Fibroblast of villous mesenchyme (primary cell): ENCODE results near the gene SMOC1. TPM values are rescaled to one million over a fixed set of nuclear protein-coding genes. Genes with fewer than 3 reads are reported as not detected.

ENCODE experiments used
- DNase-seq: peaks from one replicate; pipeline ENCODE4 v3.0.0-alpha.2; 2010; ENCODE audit warnings: low read depth
- H3K4me3 ChIP-seq: 2 replicates; pipeline ENCODE4 v1.5.1; 2011; ENCODE audit warnings: low read depth, mild to moderate bottlenecking, low read length
- total RNA-seq: library from RNA; depleted of rRNA; stranded (reverse); fragments of >200 nt; gene quantifications from 2 replicates; pipeline ENCODE4 v1.2.3, GENCODE V29; 2012
- TF ChIP-seq, protein P1 (sequence below): IDR thresholded peaks from 2 replicates; pipeline ENCODE4 v1.5.1; 2012; ENCODE audit warnings: low read depth, mild to moderate bottlenecking, low read length; ENCODE audit not compliant: insufficient read depth

The SMOC1 gene
- total RNA-seq, 1 donor = not detected

DNA sequence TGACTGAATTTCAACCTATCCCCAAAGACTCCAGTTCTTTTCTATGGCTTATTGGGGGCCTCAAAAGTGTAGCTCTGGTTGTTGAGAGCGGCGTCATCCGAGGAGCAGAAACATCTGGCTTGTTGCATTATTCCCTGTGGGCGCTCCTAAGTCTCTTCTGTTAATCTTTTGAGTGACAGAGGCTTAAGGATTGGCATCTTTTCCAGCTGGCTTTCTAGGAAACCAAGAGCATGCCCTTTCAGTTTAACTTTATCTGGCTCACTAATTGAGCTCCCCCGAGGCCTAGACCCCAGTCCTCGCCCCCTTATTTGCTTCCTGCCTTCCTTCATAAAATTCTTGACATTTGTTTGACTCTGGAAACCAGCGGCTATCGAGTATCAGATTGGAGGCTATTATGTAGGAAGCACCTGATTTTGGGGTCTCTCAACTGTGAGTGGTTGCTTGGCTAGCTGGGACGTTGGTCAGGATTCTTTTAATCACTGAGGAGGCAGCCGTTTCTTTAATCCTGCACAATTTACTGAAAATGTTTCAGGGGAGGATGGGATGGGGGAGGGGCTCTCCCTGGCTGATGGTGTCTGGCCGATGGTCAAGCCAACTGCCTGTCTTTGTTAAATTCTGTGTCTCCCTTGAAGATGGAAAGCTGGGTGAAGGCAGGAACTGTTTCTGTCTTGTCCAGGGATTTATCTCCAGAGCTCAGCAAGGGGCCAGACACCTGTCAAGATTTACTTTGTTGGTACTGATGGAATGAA is 3.1 kb downstream of the SMOC1 start:
- DNase-seq = no peak
- no peak overlapping the region for H3K4me3 ChIP-seq

DNA sequence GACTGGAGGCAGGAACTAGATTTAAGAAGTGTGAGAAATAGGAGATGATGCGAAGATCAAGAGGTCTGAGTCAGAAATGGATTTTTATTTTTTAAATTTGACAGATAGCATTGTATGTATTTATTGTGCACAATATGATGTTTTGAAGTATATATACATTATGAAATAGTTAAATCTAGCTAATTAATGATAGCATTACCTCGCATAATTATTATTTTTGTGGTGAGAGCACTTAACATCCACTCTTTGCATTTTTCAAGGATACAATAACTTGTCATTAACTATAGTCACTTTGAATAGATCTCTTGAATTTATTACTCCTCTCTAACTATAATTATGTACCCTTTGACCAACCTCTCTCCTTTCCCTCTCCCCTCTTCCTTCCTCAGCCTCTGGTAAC is 3.7 kb downstream of the SMOC1 start:
- TF ChIP-seq, protein P1, sequence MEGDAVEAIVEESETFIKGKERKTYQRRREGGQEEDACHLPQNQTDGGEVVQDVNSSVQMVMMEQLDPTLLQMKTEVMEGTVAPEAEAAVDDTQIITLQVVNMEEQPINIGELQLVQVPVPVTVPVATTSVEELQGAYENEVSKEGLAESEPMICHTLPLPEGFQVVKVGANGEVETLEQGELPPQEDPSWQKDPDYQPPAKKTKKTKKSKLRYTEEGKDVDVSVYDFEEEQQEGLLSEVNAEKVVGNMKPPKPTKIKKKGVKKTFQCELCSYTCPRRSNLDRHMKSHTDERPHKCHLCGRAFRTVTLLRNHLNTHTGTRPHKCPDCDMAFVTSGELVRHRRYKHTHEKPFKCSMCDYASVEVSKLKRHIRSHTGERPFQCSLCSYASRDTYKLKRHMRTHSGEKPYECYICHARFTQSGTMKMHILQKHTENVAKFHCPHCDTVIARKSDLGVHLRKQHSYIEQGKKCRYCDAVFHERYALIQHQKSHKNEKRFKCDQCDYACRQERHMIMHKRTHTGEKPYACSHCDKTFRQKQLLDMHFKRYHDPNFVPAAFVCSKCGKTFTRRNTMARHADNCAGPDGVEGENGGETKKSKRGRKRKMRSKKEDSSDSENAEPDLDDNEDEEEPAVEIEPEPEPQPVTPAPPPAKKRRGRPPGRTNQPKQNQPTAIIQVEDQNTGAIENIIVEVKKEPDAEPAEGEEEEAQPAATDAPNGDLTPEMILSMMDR = no peak
- DNase-seq = no peak

More for the DNA sequence above, 3.1 kb downstream of the SMOC1 start:
- TF ChIP-seq, protein P1 = no peak

DNA sequence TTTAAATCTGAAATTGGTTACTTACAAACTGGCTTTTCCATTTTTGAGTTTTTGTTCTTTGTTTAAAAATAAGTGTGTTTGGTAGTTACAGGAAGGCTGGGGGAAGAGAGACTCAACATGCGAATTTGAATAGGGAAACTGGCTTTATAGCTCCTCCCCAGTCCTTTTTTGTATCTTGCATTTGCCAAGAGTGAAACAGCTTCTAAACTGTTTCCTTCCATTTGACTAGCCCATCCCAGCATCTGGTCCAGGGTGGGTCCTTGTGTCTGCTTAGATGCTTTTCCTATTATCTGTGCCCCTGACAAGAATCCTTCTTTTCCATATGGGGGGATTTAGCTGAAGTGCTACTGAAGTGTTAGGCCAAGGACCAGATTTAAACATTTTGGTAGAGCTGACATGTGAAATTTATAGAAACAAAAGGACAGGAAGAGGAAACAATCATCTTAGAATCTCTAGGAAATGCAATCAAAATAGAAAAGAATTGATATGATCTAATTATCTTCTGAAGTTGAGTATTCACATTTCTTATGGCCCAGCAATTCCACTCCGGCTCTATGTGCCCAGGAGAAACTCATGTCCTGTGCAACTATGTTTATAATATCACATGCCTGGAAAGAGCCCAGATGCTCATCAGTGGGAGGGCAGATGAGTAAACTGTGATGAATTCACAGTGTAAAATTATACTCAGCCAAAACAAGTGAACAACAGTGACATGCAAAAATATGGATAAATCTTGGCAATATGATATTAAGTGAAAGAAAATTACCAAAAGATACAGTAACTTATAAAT is 7.4 kb downstream of the SMOC1 start:
- TF ChIP-seq, protein P1 = no peak
- DNase-seq = no peak

More for the DNA sequence above, 3.7 kb downstream of the SMOC1 start:
- no peak overlapping the region for H3K4me3 ChIP-seq

DNA sequence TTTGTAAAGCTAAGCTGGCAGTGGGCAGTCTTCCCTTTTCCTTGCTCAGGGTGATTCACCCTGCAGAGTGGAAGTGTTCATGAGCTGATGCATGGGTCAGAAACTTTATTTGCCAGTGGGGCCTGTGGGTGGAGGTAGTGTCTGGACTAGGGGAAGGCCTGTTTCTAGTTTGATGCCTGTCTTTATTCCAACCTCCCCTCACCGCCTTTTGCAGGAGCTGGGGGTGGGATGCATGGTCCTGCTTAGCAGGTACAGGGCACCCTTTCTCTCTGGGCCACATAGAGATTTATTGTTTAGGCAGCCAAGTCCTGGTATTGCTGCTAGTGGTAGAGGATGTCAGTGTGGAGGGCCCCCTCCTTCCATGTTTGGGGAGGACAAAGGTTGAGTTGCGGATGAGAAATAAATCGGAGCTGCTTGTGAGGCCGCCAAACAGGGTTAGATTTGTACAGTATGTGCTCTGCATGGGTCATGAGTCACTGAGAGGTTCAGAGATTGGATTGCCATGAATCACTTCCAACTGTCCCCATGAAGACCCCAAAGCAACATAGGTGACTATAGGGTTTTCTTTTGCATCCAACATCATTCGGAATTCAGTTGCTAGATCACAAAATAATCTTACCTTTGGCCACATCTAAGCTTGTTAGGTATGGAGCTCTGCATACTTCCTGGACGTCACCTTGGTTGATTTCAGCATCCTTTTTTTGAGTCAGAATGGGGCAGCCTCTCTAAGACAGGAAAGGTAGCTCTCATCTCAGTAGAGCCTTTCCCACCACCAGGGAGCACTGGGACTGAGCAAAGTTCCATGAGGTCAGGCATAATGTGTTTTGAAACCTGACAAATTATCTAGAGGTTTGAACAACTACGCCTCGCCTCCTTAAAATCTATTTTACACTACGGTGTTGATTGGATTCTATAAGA is 8.8 kb downstream of the SMOC1 start:
- TF ChIP-seq, protein P1 = no peak
- H3K4me3 ChIP-seq = no peak overlapping the region
- no peak for DNase-seq

More for the DNA sequence above, 7.4 kb downstream of the SMOC1 start:
- no peak overlapping the region for H3K4me3 ChIP-seq

DNA sequence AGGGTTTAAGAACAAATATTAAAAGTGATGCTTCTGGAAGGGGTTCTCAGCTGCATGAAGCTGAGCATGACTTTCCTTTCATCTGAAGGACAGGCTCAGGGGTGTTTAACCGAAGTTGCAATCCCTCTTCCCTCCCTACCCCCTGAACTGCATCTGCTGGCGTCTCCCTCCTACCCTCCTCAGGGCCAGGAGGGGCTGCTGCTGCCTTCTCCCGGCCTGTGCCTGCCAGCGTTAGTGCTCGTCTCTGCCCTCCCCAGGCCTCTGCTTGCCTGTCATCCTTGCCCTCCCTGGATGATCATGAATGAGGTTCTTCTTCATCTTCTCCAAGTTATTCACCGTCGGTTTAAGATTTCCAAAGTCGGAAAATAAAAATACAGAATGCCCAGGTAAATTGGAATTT is 12.2 kb downstream of the SMOC1 start:
- no peak for DNase-seq
- TF ChIP-seq, protein P1 = no peak
- H3K4me3 ChIP-seq = no peak overlapping the region

DNA sequence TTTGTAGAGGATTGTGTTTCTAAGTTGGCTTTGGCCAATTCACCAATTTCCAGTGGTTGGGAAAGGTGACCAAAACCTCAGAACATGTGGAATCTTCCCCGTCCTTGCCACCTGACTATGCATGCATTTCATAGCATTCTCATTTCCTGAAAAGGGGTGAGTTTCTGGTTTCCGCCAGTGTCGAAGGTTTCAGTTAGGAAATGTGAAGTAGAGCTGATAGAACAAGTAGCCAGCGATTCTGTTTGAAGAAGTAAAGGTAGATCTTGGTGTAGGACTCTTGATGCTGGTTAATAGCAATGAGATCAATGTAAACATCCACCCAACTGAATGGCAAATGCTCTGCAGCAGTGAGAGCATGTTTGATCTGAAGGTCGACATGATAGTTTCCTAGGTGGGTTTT is 15.9 kb downstream of the SMOC1 start:
- TF ChIP-seq, protein P1 = no peak
- H3K4me3 ChIP-seq = no peak overlapping the region
- no peak for DNase-seq
